ENCODE measurements around the gene DDX21.
"Not testable (repeated sequence)": the region's sequence is repeated elsewhere in the genome, so short reads cannot be mapped to it uniquely, and the experiment has no call there.

The DDX21 gene

DNA sequence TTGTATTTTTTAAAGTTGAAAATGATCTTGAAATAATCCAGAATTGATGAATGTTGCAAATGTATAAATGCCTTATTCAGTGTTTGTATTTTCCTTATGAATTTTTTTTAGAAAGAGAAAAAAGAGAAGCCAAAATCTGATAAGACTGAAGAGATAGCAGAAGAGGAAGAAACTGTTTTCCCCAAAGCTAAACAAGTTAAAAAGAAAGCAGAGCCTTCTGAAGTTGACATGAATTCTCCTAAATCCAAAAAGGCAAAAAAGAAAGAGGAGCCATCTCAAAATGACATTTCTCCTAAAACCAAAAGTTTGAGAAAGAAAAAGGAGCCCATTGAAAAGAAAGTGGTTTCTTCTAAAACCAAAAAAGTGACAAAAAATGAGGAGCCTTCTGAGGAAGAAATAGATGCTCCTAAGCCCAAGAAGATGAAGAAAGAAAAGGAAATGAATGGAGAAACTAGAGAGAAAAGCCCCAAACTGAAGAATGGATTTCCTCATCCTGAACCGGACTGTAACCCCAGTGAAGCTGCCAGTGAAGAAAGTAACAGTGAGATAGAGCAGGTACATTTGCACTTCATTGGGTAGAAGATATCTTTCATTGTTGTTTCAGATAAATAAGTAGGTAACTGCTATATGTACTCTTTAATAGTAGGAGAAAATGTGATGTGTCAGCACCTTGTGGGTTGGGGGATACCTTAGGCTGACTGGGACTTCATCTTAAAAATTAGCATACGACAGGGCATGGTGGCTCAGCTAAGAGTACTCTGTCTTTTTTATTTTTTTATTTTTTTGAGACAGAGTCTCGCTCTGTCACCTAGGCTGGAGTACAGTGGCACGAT is 3.9 kb downstream of the DDX21 start:
- no peaks in the 10 kb centered on the region for H3K27me3 Mint-ChIP-seq (ENCODE audit: low read depth)
- H3K36me3 Mint-ChIP-seq (ENCODE audit: low read depth): peaks cover 33% of the 10 kb centered on the region
- H3K4me1 Mint-ChIP-seq (ENCODE audit: low read depth): peaks cover 31% of the 10 kb centered on the region
- no peaks in the 10 kb centered on the region for H3K9me3 Mint-ChIP-seq
- H3K4me3 Mint-ChIP-seq: peak overlapping the region; percentile 14
- H3K27ac Mint-ChIP-seq: peak overlapping the region; percentile 26

DNA sequence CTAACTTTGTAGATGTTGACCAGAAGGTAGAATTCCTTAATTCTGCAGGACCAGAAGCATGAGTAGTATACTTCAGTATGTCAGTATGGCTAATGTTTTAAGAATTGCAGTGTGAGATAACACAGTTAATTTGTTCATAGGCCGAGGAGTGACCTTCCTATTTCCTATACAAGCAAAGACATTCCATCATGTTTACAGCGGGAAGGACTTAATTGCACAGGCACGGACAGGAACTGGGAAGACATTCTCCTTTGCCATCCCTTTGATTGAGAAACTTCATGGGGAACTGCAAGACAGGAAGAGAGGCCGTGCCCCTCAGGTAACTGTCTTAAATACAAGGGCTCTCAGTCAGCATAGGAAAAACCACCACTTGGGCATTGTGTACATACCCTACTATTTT is 7.2 kb downstream of the DDX21 start:
- no peak overlapping the region for H3K27ac Mint-ChIP-seq

DNA sequence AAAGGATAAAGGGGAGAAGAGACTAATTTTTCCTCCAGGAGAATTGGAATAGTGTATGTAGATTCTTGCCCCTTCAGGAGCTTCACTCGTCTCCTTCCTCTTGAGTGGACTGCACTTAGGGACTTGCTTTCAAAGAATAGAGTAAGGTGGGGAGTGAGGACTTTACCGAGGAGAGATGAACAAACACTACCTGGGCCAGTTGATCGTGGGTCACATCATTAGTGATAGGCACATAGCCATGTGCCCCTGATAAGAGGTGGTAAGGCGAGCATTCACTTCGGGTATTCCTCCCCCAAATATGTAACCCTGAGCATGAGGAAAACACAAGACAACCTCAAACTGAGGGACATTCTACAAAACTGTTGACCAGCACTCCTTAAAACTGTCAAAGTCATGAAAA is 18.0 kb downstream of the DDX21 start:
- peaks cover 53% of the 10 kb centered on the region for H3K36me3 Mint-ChIP-seq (ENCODE audit: low read depth)
- no peaks in the 10 kb centered on the region for H3K27me3 Mint-ChIP-seq (ENCODE audit: low read depth)
- H3K4me3 Mint-ChIP-seq: no peak overlapping the region
- no peaks in the 10 kb centered on the region for H3K9me3 Mint-ChIP-seq
- peaks cover 15% of the 10 kb centered on the region for H3K4me1 Mint-ChIP-seq (ENCODE audit: low read depth)
- H3K27ac Mint-ChIP-seq: no peak overlapping the region

More for the DNA sequence above, 7.2 kb downstream of the DDX21 start:
- H3K36me3 Mint-ChIP-seq (ENCODE audit: low read depth): peaks cover 44% of the 10 kb centered on the region
- H3K27me3 Mint-ChIP-seq (ENCODE audit: low read depth): no peaks in the 10 kb centered on the region
- no peak overlapping the region for H3K4me3 Mint-ChIP-seq
- H3K9me3 Mint-ChIP-seq: no peaks in the 10 kb centered on the region
- H3K4me1 Mint-ChIP-seq (ENCODE audit: low read depth): peaks cover 25% of the 10 kb centered on the region

GRCh38 chr10:68975936-68976473 is 20.0 kb downstream of the DDX21 start:
- H3K27ac Mint-ChIP-seq: not testable (repeated sequence)

GRCh38 chr10:68979738-68980137 is 23.8 kb downstream of the DDX21 start:
- Mint-ChIP-seq H3K36me3 (ENCODE audit: low read depth) (peaks cover 43% of the 10 kb centered on the region), H3K4me1 (ENCODE audit: low read depth) (peaks cover 11% of the 10 kb centered on the region)
- H3K4me3 Mint-ChIP-seq; H3K27me3 Mint-ChIP-seq (ENCODE audit: low read depth); H3K27ac Mint-ChIP-seq; H3K9me3 Mint-ChIP-seq: not testable (repeated sequence)

More at GRCh38 chr10:68975936-68976473, 20.0 kb downstream of the DDX21 start:
- H3K4me1 Mint-ChIP-seq (ENCODE audit: low read depth); H3K4me3 Mint-ChIP-seq; H3K27me3 Mint-ChIP-seq (ENCODE audit: low read depth); H3K9me3 Mint-ChIP-seq: not testable (repeated sequence)
- peaks cover 54% of the 10 kb centered on the region for H3K36me3 Mint-ChIP-seq (ENCODE audit: low read depth)

DNA sequence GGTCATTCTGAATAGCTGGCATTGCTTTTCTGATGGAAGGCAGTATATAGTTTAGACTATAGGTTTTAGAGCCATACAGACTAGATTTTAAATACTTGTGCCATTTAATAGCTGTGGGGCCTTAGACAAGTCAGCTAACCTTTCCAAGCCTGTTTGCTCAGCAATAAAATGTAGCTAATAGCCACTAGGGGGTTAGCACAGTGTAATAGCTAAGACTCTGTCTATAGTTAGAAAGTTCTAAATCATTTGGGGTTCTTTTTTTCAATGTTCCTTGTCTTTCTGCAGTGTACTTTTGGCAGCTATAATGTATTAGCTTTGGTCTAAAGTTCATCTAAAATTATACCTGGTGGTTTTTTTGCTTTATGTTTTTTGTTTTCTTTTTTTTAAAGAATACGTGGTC is 25.1 kb downstream of the DDX21 start:
- H3K9me3 Mint-ChIP-seq: no peaks in the 10 kb centered on the region
- peaks cover 37% of the 10 kb centered on the region for H3K36me3 Mint-ChIP-seq (ENCODE audit: low read depth)
- H3K4me3 Mint-ChIP-seq: no peak overlapping the region
- no peaks in the 10 kb centered on the region for H3K27me3 Mint-ChIP-seq (ENCODE audit: low read depth)
- peaks cover 9% of the 10 kb centered on the region for H3K4me1 Mint-ChIP-seq (ENCODE audit: low read depth)
- no peak overlapping the region for H3K27ac Mint-ChIP-seq

GRCh38 chr10:68982389-68982788 is 26.4 kb downstream of the DDX21 start:
- Mint-ChIP-seq H3K27ac (no peak overlapping the region), H3K27me3 (ENCODE audit: low read depth) (no peaks in the 10 kb centered on the region), H3K36me3 (ENCODE audit: low read depth) (peaks cover 36% of the 10 kb centered on the region), H3K4me1 (ENCODE audit: low read depth) (peaks cover 12% of the 10 kb centered on the region), H3K4me3 (no peak overlapping the region), H3K9me3 (no peaks in the 10 kb centered on the region)

DNA sequence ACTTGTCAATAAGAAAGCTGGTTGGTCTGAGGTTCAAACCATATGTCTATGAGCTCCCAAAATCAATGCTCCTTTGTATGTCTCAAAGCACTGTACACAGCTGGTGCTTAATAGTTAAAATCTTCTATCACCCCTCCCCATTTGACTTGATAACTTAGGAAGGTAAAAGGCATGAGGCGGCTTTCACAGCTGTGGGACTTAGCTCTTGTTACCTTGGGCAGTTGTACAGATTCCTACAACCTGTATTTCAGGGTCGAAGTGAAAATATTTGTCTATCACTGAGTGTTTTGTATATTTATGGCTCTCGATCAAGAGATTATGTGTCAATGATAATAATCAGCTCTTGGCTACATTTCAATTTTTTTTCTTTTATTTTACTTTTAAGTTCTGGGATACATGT is 31.6 kb downstream of the DDX21 start:
- Mint-ChIP-seq H3K27me3 (ENCODE audit: low read depth) (no peaks in the 10 kb centered on the region), H3K27ac (no peak overlapping the region), H3K36me3 (ENCODE audit: low read depth) (peaks cover 17% of the 10 kb centered on the region), H3K4me1 (ENCODE audit: low read depth) (peaks cover 23% of the 10 kb centered on the region), H3K4me3 (no peak overlapping the region), H3K9me3 (no peaks in the 10 kb centered on the region)

DNA sequence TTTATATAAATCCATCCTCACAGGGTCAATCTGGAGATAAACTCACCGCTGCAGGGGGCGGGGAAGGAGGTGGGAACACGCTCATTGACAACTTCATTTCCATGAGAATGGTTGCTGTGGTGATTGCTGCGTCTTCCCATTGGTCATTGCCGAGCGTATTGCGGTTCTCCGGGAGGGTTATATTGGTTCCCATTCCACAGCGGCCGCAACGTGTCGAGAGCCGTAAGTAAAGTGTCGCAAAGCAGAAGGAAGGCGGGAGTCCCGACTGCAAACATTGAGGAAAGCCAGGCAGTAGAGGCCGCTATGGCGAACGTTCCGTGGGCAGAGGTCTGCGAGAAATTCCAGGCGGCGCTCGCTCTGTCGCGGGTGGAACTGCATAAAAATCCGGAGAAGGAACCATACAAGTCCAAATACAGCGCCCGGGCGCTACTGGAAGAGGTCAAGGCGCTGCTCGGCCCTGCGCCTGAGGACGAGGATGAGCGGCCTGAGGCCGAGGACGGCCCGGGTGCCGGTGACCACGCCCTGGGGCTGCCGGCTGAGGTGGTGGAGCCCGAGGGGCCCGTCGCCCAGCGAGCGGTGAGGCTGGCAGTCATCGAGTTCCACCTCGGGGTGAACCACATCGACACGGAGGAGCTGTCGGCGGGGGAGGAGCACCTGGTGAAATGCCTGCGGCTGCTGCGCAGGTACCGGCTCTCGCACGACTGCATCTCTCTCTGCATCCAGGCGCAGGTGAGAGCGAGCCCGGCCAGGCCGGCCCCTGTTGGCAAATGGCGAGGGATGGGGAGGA is 32.8 kb downstream of the DDX21 start, which contains the start of gene KIFBP:
Gene KIFBP (plus strand): TSS at position 274 of the 787 bp plus-strand sequence. CDS start 30 bp downstream, at position 304.
- peak within 1 kb of the TSS; percentile 96 for H3K27ac Mint-ChIP-seq
- peak within 1 kb of the TSS; percentile 99 for H3K4me3 Mint-ChIP-seq
- peaks cover 16% of the 10 kb centered on the region for H3K36me3 Mint-ChIP-seq (ENCODE audit: low read depth)
- H3K4me1 Mint-ChIP-seq (ENCODE audit: low read depth): peaks cover 28% of the 10 kb centered on the region
- H3K9me3 Mint-ChIP-seq: no peaks in the 10 kb centered on the region
- no peaks in the 10 kb centered on the region for H3K27me3 Mint-ChIP-seq (ENCODE audit: low read depth)

GRCh38 chr10:68989317-68989990 is 33.5 kb downstream of the DDX21 start:
- peaks cover 13% of the 10 kb centered on the region for H3K36me3 Mint-ChIP-seq (ENCODE audit: low read depth)
- no peaks in the 10 kb centered on the region for H3K9me3 Mint-ChIP-seq
- peaks cover 30% of the 10 kb centered on the region for H3K4me1 Mint-ChIP-seq (ENCODE audit: low read depth)
- peak overlapping the region; percentile 77 for H3K27ac Mint-ChIP-seq
- H3K27me3 Mint-ChIP-seq (ENCODE audit: low read depth): no peaks in the 10 kb centered on the region
- peak overlapping the region; percentile 99 for H3K4me3 Mint-ChIP-seq

DNA sequence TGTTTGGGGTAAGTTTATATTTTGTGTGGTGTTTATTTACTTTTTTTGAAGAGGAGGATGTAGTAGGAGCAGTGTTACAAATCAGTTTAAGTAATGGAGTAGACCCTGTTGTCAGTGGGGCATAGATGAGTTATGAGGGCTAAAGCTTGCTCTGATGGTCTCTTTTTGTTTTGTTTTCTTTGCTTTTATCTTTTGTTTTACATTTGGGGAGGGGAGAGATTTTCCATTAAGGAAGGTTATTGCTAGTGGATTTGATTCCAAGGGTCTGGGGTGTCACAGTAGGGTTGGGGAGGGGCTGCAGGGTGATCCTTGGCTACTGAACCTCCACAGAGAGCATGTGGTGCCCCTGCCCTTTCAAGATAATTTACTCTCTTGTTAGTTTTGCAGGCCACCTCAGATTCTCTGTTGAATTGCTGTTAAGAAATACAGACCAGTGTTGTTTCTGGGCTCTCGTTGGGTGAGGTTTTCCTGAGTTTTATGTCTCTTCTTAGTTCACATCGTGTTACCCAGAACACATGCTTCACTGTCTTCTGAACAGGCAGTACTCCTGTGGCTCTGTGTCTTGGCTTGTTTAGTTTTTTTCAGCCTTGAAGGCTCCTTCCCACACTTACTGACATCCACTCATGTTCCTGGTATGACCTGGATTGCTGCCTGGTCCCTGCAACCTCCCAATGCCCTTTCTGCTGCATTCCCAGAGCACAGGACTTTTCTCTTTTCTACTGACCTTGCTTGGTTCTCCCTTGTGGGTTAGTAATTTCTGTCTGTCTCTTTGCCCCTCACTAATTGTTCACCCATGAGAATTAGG is 36.9 kb downstream of the DDX21 start:
- Mint-ChIP-seq H3K4me1 (ENCODE audit: low read depth) (peaks cover 39% of the 10 kb centered on the region), H3K4me3 (no peak overlapping the region), H3K36me3 (ENCODE audit: low read depth) (peaks cover 10% of the 10 kb centered on the region), H3K27me3 (ENCODE audit: low read depth) (no peaks in the 10 kb centered on the region), H3K27ac (peak overlapping the region; percentile 57), H3K9me3 (no peaks in the 10 kb centered on the region)

DNA sequence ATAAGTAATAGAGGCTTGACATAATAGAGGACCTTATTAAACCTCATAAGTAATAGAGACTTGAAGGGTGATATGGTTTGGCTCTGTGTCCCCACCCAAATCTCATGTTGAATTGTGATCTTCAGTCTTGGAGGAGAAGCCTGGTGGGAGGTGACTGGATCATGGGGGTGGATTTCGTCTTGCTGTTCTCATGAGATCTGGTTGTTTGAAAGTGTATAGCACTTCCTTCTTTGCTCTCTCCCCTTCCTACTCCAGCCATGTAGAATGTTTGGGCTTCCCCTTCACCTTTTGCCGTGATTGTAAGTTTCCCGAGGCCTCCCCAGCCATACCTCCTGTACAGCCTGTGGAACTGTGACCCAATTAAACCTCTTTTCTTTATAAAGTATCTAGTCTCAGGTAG is 41.2 kb downstream of the DDX21 start:
- Mint-ChIP-seq H3K9me3 (no peaks in the 10 kb centered on the region), H3K27ac (peak overlapping the region; percentile 73), H3K4me3 (no peak overlapping the region), H3K36me3 (ENCODE audit: low read depth) (peaks cover 8% of the 10 kb centered on the region), H3K27me3 (ENCODE audit: low read depth) (no peaks in the 10 kb centered on the region), H3K4me1 (ENCODE audit: low read depth) (peaks cover 25% of the 10 kb centered on the region)

GRCh38 chr10:69004821-69005220 is 48.9 kb downstream of the DDX21 start:
- H3K27ac Mint-ChIP-seq: peak overlapping the region; percentile 55
- peaks cover 5% of the 10 kb centered on the region for H3K4me1 Mint-ChIP-seq (ENCODE audit: low read depth)
- H3K27me3 Mint-ChIP-seq (ENCODE audit: low read depth): no peaks in the 10 kb centered on the region
- peaks cover 5% of the 10 kb centered on the region for H3K36me3 Mint-ChIP-seq (ENCODE audit: low read depth)
- no peaks in the 10 kb centered on the region for H3K9me3 Mint-ChIP-seq
- H3K4me3 Mint-ChIP-seq: no peak overlapping the region

All from T-helper 1 cell treated with Interleukin-12 subunit alpha and Interleukin-12 subunit beta and Interleukin-4 antibody, amounts not matched to agents 30 μg/mL and 1 μg/mL, for 36 hours (primary cell).